GM08714 (cell line): ENCODE measurements around the gene SEC16A.

ENCODE experiments used
- H3K4me3 ChIP-seq: fragments of 200-500 bp; sonication (Bioruptor generic); 2 replicates; pipeline ENCODE4 v1.5.1; 2014; ENCODE audit warnings: mild to moderate bottlenecking, low read length, inconsistent platforms
- ZNF274 ChIP-seq: IDR thresholded peaks from 2 replicates; pipeline ENCODE4 v1.6.1; 2012; ENCODE audit warnings: mild to moderate bottlenecking, low read depth, low read length

Gene SEC16A, protein sequence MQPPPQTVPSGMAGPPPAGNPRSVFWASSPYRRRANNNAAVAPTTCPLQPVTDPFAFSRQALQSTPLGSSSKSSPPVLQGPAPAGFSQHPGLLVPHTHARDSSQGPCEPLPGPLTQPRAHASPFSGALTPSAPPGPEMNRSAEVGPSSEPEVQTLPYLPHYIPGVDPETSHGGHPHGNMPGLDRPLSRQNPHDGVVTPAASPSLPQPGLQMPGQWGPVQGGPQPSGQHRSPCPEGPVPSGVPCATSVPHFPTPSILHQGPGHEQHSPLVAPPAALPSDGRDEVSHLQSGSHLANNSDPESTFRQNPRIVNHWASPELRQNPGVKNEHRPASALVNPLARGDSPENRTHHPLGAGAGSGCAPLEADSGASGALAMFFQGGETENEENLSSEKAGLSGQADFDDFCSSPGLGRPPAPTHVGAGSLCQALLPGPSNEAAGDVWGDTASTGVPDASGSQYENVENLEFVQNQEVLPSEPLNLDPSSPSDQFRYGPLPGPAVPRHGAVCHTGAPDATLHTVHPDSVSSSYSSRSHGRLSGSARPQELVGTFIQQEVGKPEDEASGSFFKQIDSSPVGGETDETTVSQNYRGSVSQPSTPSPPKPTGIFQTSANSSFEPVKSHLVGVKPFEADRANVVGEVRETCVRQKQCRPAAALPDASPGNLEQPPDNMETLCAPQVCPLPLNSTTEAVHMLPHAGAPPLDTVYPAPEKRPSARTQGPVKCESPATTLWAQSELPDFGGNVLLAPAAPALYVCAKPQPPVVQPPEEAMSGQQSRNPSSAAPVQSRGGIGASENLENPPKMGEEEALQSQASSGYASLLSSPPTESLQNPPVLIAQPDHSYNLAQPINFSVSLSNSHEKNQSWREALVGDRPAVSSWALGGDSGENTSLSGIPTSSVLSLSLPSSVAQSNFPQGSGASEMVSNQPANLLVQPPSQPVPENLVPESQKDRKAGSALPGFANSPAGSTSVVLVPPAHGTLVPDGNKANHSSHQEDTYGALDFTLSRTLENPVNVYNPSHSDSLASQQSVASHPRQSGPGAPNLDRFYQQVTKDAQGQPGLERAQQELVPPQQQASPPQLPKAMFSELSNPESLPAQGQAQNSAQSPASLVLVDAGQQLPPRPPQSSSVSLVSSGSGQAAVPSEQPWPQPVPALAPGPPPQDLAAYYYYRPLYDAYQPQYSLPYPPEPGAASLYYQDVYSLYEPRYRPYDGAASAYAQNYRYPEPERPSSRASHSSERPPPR (N-terminal part only)

DNA sequence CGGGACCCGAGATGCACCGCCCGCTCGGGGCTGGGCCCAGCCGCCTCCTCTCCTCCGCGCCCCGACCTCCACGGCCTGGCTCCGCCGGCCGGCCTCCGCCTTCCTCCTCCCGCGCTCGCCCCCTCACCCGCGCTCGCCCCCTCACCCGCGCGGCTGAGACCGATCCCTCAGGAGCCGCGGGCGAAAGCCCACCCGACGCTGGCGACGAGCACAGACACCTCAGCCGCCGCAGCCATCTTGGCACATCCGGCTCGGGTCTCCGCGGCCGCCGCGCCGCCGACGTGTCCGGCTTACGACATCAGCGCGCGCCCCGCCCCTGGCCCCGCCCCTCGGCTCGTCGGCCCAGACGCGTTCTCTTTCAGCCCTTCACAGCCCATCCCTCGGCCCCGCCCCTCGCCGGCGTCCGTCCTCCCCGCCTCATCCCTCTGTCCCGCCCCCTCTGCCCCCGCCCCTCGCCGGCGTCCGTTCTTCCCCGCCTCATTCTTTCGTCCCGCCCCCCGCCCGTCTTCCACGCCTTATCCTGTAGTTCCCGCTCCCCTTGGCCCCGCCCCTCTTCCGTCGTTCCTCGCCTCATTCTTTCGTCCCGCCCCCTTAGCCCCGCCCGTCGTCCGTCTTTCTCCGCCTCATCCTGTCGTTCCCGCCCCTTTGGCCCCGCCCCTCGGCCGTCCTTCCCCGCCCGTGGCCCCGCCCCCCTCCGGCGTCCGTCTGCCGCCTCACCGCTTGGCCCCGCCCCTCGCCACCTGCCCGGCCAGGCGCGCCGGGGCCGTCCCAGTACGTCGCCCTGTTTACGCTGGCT, at the start of gene SEC16A:
Gene SEC16A, minus strand, starts transcription at position 248 of the 796 bp plus-strand sequence. CDS start 5,425 bp downstream, outside the sequence.
- no peak for TF ChIP-seq ZNF274
- H3K4me3 ChIP-seq, result peak within 1 kb of the TSS; percentile 99

DNA sequence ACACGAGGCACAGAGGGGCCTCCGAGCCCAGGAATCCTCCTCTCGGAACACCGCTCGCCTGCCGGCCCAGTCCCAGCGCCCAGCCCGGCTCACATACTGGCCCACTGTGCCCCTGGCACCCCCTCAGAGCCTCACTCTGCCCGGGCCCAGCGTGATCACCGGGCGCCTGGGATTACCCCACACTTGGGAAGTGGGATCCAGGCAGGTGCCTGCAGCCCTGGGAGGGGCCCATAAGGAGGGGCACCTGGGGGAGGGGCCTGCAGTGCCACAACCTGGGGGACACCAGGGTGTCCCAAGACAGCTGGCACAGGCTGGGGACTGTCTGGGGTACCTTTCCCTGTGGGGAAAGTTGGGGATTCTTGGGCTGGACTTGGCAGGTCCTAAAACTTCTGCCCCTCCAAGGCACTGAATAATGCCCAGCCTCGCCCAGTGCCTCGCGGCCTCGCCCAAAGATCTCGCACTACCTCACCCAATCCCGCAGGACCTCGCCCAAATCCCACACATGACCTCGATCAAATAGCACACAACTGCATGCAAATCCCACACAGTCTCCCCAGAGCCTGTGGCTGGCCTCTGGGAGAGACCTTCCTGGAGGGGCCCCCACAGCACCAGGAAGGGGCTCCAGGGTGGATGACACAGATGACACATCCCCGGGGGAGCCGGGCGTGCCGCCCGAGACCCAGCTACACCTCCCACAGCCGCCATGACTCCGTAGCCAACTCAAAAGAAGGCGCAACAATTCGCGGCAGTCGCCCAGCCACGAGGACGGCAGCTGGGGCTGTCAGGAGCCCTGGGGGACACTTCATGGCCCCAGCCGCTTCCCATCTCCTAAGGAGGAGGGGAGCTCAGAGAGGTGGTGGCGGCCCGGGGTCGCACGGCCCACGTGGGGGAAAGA, 49.3 kb upstream of the SEC16A start:
- no peak for TF ChIP-seq ZNF274
- no peak overlapping the region for H3K4me3 ChIP-seq

DNA sequence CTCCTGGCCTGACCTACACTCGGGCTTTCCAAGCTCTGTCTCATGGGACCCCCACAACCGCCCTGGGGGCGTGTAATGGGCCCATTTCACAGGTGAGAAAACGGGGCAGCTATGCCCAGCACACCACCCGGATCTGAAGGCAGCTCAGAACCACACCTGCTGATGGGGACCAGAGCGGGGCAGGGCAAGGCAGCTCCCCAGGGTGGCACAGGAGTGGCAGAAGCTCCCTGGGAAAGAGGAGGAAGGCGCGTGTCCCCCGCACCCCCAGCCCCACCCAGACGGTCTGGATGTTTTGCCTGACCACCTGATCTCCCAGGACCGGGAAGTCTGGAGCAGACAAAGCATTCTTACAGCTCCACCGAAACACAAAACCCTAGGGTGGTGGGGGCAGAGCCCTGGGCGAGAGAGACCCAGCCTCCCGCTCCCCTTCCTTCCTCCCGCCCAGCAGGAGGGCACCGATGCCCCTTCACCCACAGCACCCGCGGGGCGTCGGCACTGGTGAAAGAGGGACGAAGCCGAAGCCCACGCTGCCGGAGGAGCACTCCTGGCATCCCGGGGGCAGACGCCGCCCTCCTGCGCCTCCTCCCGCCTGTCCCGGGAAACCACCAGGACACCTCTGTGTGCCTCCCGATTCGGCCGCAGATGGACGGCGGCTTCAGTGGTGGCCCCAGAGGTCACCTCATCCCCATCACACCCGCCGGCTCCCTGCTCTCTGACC, 48.5 kb upstream of the SEC16A start:
- no peak overlapping the region for H3K4me3 ChIP-seq

DNA sequence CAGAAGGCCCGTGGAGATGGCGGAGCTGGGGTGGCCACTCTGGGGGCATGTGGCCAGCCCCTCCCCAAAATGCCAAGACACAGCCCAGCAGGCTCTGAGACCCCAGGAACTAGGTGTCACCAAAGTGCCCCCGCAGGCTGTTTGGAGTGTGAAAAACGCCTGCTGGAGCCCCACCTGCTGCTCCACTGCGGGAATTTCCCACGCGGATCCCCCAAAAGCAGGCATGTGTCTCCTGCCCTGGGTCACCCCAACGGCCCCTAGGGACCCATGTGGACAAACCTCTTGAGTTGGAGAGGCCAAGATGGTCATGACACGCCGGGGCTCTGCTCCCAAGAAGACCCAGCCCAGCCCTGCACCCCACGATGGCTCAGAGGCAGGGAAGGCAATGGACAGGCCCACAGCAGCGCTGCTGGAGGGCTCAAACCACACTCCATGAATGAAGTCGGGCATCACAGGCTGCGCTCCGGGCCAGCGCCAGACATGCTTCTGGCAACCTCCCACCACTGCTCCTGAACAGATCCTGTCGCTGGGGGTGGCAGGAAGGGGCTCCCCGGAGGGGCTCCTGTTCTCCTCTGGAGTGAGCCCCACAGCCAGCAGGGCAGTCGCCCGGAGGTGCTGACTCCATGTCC, 47.7 kb upstream of the SEC16A start:
- H3K4me3 ChIP-seq, result no peak overlapping the region
- TF ChIP-seq ZNF274, result no peak

More for the DNA sequence above, 48.5 kb upstream of the SEC16A start:
- no peak for TF ChIP-seq ZNF274

DNA sequence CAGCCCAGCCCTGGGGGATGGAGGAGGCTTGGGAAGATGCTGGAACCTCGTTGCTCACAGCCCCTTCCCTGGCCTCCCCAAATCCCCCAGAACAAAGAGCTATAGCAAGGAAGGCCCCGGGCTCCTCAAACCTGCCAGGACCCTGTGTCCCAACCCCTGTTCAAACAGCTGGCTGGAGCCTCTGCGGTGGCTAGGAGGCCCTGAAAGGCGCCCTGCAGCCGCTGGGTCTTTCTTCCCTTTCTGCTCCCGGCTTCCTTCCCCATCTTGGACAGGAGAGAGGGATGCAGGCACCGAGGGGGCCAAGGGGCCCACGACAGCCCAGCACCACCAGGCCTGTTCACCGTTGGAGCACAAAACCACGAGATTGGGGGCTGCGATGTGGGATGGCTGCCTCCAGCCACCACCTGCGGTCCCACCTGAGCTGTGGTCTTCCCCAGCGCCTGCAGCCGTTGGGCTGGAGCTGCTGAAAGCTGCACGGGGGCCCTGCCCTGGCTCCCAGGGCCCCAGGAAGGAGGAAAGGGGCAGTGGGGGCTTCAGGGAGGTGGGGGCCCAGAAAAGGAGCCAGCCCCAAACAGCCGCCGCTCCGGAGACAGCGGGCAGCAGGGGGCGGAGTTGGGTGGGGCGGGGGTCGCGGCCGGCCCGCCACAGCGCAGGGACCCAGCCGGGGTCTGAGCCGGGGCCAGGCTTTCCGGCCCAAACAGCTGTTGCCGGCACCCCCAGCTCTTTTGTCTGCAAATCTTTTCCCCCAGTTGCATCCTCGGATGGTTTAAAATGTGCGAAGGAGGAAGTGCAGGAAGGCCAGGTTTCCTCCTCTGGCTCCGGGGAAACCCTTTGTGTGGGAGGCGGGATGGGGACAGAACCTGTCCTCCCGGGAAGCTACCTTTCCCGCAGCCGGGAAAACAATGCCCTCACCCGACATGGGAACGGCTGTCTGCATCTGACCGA, 46.9 kb upstream of the SEC16A start:
- no peak for TF ChIP-seq ZNF274
- H3K4me3 ChIP-seq, result no peak overlapping the region

DNA sequence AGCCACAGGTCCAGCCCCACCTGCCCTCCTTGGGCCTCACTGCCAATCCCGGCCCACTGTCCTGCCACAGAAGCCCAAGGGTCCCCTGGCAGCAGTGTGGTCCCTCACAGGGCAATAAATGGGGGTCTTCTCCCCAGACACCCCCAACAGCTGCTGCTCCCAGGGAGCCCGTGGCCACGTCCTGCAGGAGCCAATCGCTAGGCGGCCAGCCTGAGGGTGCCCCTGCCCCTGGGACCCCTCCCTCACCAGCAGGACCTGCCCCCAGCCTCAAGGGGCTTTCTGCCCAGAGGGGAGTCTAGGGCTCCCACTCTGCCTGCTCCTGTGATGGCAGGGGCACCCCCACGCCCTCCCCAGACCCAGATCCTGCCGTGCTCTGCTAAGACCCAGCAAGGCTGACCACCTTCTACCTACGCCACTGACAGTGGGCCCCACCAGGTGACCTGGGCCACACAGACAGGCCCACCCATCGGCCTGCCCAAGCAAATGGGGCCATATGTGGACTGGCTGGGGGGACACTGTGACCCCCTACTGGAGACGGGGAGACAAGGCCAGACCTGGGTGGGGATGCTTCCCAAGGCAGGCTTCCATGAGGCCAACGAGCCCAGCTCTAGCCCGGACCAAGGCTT, 46.0 kb upstream of the SEC16A start:
- TF ChIP-seq ZNF274, result no peak
- no peak overlapping the region for H3K4me3 ChIP-seq

DNA sequence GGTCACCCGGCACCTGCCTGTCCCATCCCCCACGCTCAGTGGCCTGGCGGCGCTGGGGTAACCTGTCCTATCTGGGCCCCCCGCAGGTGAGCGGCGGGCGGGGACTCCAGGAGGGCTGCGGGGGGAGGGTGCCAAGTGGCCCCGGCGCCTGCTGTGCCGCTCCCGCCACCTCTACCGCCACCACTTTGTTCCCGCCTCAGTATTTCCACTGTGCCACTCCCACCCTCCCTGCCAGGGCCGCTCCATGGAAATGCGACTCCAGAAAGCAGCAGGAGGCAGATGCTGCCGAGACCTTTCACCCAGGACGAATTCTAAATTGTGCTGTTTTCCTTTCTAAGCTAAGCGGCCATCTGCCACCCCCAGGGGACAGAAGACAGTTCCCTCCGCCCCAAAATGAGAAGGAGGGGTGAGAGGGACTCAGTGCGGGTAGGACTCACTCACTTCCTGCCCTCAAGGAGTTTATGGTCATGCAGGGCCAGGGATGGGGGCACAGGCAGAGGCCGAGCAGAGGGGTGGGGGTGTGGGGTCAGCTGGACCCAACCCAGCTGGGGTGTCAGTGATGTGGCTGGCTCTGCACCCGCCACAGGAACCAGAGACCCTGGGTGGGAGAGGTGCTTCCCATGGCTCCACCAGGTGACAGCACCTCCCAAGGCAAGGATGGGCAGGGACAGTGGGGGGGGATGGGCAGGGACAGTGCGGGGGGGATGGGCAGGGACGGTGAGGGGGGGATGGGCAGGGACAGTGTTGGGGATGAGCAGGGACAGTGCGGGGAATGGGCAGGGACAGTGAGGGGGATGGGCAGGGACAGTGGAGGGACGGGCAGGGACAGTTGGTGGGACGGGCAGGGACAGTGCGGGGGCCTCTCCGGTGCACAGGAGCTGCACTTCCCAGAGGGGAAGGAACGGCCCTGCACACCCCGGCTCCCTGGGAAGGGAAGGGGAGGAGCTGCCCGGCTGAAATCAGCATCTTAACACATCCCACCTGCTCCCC, 45.2 kb upstream of the SEC16A start:
- H3K4me3 ChIP-seq, result no peak overlapping the region
- TF ChIP-seq ZNF274, result no peak

DNA sequence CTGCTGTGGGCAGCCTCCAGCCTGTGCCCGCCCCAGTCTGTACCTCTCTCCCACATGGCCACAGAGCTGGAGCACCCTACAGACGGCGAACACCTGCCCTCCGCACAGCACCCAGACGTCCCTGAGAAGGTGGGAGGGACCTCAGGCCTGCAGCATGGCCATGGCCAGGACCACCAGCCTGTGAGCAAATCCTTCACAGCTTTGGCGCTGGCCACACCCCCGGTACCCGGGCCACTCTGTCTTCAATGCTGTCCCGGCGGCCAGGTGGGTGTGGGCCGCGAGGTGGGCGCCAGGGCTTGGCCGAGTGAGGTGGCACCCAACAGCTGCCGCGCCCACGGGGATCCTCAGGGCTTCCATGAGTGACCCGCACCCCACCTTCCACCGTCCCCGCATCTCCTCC, 44.3 kb upstream of the SEC16A start:
- no peak for TF ChIP-seq ZNF274
- no peak overlapping the region for H3K4me3 ChIP-seq

DNA sequence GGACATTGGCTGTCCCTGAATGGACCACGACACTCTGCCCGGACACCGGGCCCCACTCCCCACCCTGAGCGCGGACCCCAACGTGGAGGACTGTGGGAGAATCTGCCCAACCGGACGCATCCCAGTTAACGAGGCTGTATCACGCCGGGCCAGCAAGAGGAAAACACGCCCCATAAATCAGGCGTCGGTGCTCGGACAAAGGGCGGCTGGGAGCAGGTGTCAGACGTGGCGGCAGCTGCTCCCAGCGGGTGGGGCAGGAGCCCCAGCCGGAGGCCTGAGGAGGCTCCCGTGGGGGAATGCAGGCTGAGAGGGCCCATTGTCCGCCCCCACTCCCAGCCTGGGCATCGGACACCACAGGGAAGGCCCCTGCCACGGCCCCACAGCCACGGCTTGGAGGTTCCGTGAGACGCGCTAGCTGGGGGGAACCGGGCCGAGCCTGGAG, 43.8 kb upstream of the SEC16A start:
- TF ChIP-seq ZNF274, result no peak
- no peak overlapping the region for H3K4me3 ChIP-seq
